Body of pancreas (tissue), 4 donors: ENCODE results near the gene RAPGEF5. TPM values are rescaled to one million over a fixed set of nuclear protein-coding genes. Genes with fewer than 3 reads are reported as not detected.
A peak's percentile ranks its signal among the peaks of the same experiment; 100 is the strongest.

Source experiments
- ATAC-seq: fragments of 150-250 bp; one replicate; pipeline ENCODE4 v1.9.1; 2016
- DNase-seq, 4 donors: peaks; one replicate each; pipeline ENCODE4 v3.0.0-alpha.2; 2019
- H3K27ac ChIP-seq, 4 donors: fragments of 200-600 bp; sonication (generic); 1 replicate in 3 of 4; 2 replicates in 1 of 4; pipeline versions ENCODE4 v1.5.1 to v1.6.1; 2016 to 2019; ENCODE audit warnings: mild to moderate bottlenecking in 1 of 4, mixed read lengths in 1 of 4, moderate library complexity in 1 of 4
- H3K27me3 ChIP-seq, 2 donors: fragments of 200-600 bp; sonication (generic); one replicate each; pipeline ENCODE4 v1.6.0; 2016; ENCODE audit warnings: mild to moderate bottlenecking in 1 of 2
- H3K36me3 ChIP-seq, 2 donors: fragments of 200-600 bp; sonication (generic); replicated peaks in 1 of 2; 2 replicates each; pipeline ENCODE4 v1.5.1; 2016; ENCODE audit warnings: low read depth in 2 of 2; ENCODE audit not compliant: insufficient read depth in 1 of 2
- H3K4me1 ChIP-seq: fragments of 200-600 bp; sonication (generic); one replicate; pipeline ENCODE4 v1.6.0; 2016
- H3K4me3 ChIP-seq, 2 donors: fragments of 200-600 bp; sonication (generic); 1 replicate in 1 of 2; 2 replicates in 1 of 2; pipeline ENCODE4 v1.5.1; 2016 to 2019
- H3K9me3 ChIP-seq, 3 donors: fragments of 200-600 bp; sonication (generic); 1 replicate in 2 of 3; 2 replicates in 1 of 3; pipeline ENCODE4 v1.5.1; 2016
- POLR2A ChIP-seq, 3 donors: fragments of 450-650 bp; IDR thresholded peaks; one replicate each; pipeline ENCODE4 v1.6.1; 2016; ENCODE audit warnings: antibody characterized with exemption in 3 of 3, mild to moderate bottlenecking in 2 of 3
- WGBS, 2 donors: methylation state at CpG; one replicate each; pipeline ENCODE4 v1.1.5; 2017; 5-methylcytosine and 5-hydroxymethylcytosine counted together
- intact Hi-C: fragments of 100-400 bp; cut with DNase I; formaldehyde crosslinking; loops from one replicate; pipeline ENCODE4 v1.15.1; 2023
- total RNA-seq, 2 donors: library from RNA; depleted of rRNA; stranded (reverse); fragments of >200 nt; gene quantifications; one replicate each; pipeline ENCODE4 v1.1.0, GENCODE V29; 2016
- TF ChIP-seq, protein P1 (sequence below), 7 experiments: fragments of 450-650 bp in 4 of 7; fragments of 200-600 bp in 3 of 7; sonication (generic) in 3 of 7; IDR thresholded peaks; one replicate each; pipeline ENCODE4 v1.5.1; 2016 to 2019; ENCODE audit warnings: antibody characterized with exemption in 7 of 7

RAPGEF5 gene
- total RNA-seq, 2 donors from 2014 or later, result 68.0 to 151 TPM

DNA sequence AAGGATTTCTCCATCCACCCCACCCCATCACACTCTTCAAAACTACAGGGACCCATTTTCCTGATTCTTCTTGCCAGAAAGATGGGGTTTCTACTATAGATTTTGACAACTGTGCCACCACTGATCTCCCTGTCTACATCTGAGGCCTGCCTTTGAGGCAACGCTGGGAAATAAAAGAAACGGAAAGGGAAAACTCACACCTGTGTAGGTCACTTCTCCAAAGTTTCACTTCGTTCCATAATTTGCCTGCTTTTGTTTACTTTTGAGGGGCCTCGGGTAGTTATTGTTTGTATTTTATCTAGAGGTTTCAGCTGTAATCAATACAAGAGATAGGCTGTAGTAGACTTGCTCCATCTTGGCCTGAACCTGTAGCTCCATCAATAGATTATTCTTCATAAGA, 56.1 kb downstream of the RAPGEF5 start:
- TF ChIP-seq, protein P1, sequence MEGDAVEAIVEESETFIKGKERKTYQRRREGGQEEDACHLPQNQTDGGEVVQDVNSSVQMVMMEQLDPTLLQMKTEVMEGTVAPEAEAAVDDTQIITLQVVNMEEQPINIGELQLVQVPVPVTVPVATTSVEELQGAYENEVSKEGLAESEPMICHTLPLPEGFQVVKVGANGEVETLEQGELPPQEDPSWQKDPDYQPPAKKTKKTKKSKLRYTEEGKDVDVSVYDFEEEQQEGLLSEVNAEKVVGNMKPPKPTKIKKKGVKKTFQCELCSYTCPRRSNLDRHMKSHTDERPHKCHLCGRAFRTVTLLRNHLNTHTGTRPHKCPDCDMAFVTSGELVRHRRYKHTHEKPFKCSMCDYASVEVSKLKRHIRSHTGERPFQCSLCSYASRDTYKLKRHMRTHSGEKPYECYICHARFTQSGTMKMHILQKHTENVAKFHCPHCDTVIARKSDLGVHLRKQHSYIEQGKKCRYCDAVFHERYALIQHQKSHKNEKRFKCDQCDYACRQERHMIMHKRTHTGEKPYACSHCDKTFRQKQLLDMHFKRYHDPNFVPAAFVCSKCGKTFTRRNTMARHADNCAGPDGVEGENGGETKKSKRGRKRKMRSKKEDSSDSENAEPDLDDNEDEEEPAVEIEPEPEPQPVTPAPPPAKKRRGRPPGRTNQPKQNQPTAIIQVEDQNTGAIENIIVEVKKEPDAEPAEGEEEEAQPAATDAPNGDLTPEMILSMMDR (IDR thresholded peaks at IDR 0.05), result no peak
- Histone ChIP-seq H3K27ac (peak overlapping the region; percentile 2 to 80 (median 68)), H3K36me3 (peaks cover 0 to 3% of the 10 kb centered on the region in 2 donors), H3K9me3 (no peaks in the 10 kb centered on the region), H3K4me1 (peaks cover 52% of the 10 kb centered on the region), H3K4me3 (no peak overlapping the region), H3K27me3 (no peaks in the 10 kb centered on the region)
- peak in 2 of 4 donors; percentile 16 to 36 for DNase-seq
- intact Hi-C loops, result no loop called here
- 29 to 44% methylated on average over 4 of the region's 4 CpGs for WGBS, 2 donors
- ATAC-seq, result peak; percentile 31

GRCh38 chr7:22296916-22297315, 60.0 kb downstream of the RAPGEF5 start:
- Histone ChIP-seq H3K27me3 (no peaks in the 10 kb centered on the region), H3K4me3 (no peak overlapping the region), H3K4me1 (peaks cover 46% of the 10 kb centered on the region), H3K27ac (peak overlapping the region in 1 of 4 donors; percentile 1), H3K36me3 (no peaks in the 10 kb centered on the region), H3K9me3 (no peaks in the 10 kb centered on the region)
- TF ChIP-seq POLR2A (IDR thresholded peaks at IDR 0.05), result no peak
- TF ChIP-seq, protein P1 (IDR thresholded peaks at IDR 0.05), result peak in 5 of 7 experiments; percentile 22 to 46 (median 35)
- ATAC-seq (no peak), DNase-seq (no peak)
- intact Hi-C loops, result no loop called here

GRCh38 chr7:22296265-22296566, 60.7 kb downstream of the RAPGEF5 start:
- TF ChIP-seq POLR2A (IDR thresholded peaks at IDR 0.05), result no peak
- TF ChIP-seq, protein P1 (IDR thresholded peaks at IDR 0.05), result no peak
- ATAC-seq, result no peak
- Histone ChIP-seq H3K36me3 (no peaks in the 10 kb centered on the region), H3K9me3 (no peaks in the 10 kb centered on the region), H3K4me1 (peaks cover 40% of the 10 kb centered on the region), H3K4me3 (no peak overlapping the region), H3K27me3 (no peaks in the 10 kb centered on the region), H3K27ac (peak overlapping the region in 1 of 4 donors; percentile 1)
- WGBS, 2 donors, result 42 to 47% methylated on average over 1 of the region's 1 CpG
- DNase-seq, result no peak
- intact Hi-C loops, result no loop called here

- intact Hi-C loops, result no loop called here
- Histone ChIP-seq H3K27me3 (no peaks in the 10 kb centered on the region), H3K36me3 (no peaks in the 10 kb centered on the region), H3K9me3 (no peaks in the 10 kb centered on the region), H3K4me1 (peaks cover 34% of the 10 kb centered on the region), H3K4me3 (no peak overlapping the region), H3K27ac (no peak overlapping the region)
- DNase-seq (no peak), ATAC-seq (peak; percentile 48)
- WGBS, 2 donors, result 29 to 44% methylated on average over 4 of the region's 4 CpGs
- TF ChIP-seq, protein P1 (IDR thresholded peaks at IDR 0.05), result peak in 3 of 7 experiments; percentile 28 to 32 (median 32)
- TF ChIP-seq POLR2A (IDR thresholded peaks at IDR 0.05), result no peak
Observed at GRCh38 chr7:22295402-22296264, 61.3 kb downstream of the RAPGEF5 start.

DNA sequence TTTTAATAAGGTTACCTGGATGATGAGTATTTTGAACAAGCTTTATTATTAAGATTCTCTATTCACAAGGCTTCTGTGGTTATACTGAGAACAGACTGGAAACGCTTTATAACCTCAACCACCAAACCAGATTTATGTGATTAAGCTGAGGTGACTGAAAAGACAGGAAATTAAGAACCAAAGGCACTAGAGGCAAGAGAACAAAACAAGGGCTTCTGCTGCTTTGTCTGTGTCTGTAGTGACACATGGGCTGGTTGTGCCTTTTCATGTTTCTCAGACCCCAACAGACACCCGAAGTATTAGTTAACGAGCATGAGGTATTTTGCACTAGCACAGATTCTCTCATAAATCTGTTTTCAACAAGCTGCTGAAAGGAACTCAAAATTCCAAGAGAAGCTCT, 64.4 kb downstream of the RAPGEF5 start:
- H3K27ac ChIP-seq, result no peak overlapping the region
- H3K4me1 ChIP-seq, result peaks cover 23% of the 10 kb centered on the region
- no peak for DNase-seq
- H3K36me3 ChIP-seq, result no peaks in the 10 kb centered on the region
- H3K4me3 ChIP-seq, result no peak overlapping the region
- intact Hi-C loops, result no loop called here
- ATAC-seq, result no peak
- H3K9me3 ChIP-seq, result no peaks in the 10 kb centered on the region
- TF ChIP-seq POLR2A (IDR thresholded peaks at IDR 0.05), result no peak
- TF ChIP-seq, protein P1 (IDR thresholded peaks at IDR 0.05), result no peak
- 64 to 85% methylated on average over 3 of the region's 3 CpGs for WGBS, 2 donors
- H3K27me3 ChIP-seq, result no peaks in the 10 kb centered on the region
